ENCODE results near the gene PPP4R4. TPM values are rescaled to one million over a fixed set of nuclear protein-coding genes. Genes with fewer than 3 reads are reported as not detected.
"Not testable (repeated sequence)": the region's sequence is repeated elsewhere in the genome, so short reads cannot be mapped to it uniquely, and the experiment has no call there.

Gene PPP4R4
- total RNA-seq, 4 donors from 2014 or later = 0.24 to 4.4 (median 1.3) TPM

DNA sequence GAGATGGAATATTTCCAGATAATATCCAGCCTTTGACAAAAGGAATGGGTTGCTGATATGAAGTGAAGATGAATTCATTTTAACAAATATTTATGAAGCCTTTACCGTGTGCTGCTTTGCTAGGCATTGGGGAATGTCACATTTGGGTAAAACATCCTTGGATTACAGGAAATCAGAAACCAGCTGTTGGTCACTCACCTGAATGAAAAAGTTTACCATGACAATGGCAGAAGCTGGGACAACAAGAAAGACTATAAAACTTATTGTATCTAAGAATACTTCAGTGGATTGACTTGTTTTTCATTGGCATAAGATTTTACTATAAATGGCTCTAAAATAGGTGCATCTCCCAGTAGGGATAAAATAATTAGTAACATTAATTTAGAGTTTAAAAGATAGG lies 19.7 kb downstream of the PPP4R4 start:
- Histone ChIP-seq H3K4me3 (no peak overlapping the region), H3K27me3 (no peaks in the 10 kb centered on the region), H3K36me3 (no peaks in the 10 kb centered on the region), H3K9me3 (peaks cover 4% of the 10 kb centered on the region), H3K4me1 (no peaks in the 10 kb centered on the region), H3K27ac (no peak overlapping the region)
- no peak for DNase-seq (ENCODE audit: low spot score in 2 of 2)
- TF ChIP-seq, protein P1, sequence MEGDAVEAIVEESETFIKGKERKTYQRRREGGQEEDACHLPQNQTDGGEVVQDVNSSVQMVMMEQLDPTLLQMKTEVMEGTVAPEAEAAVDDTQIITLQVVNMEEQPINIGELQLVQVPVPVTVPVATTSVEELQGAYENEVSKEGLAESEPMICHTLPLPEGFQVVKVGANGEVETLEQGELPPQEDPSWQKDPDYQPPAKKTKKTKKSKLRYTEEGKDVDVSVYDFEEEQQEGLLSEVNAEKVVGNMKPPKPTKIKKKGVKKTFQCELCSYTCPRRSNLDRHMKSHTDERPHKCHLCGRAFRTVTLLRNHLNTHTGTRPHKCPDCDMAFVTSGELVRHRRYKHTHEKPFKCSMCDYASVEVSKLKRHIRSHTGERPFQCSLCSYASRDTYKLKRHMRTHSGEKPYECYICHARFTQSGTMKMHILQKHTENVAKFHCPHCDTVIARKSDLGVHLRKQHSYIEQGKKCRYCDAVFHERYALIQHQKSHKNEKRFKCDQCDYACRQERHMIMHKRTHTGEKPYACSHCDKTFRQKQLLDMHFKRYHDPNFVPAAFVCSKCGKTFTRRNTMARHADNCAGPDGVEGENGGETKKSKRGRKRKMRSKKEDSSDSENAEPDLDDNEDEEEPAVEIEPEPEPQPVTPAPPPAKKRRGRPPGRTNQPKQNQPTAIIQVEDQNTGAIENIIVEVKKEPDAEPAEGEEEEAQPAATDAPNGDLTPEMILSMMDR (IDR thresholded peaks at IDR 0.05) = no peak
- WGBS = 68% methylated on average over 1 of the region's 1 CpG

- H3K9me3 ChIP-seq = peaks cover 10% of the 10 kb centered on the region
These were observed 21.9 kb downstream of the PPP4R4 start for GRCh38 chr14:94196057-94196456.

DNA sequence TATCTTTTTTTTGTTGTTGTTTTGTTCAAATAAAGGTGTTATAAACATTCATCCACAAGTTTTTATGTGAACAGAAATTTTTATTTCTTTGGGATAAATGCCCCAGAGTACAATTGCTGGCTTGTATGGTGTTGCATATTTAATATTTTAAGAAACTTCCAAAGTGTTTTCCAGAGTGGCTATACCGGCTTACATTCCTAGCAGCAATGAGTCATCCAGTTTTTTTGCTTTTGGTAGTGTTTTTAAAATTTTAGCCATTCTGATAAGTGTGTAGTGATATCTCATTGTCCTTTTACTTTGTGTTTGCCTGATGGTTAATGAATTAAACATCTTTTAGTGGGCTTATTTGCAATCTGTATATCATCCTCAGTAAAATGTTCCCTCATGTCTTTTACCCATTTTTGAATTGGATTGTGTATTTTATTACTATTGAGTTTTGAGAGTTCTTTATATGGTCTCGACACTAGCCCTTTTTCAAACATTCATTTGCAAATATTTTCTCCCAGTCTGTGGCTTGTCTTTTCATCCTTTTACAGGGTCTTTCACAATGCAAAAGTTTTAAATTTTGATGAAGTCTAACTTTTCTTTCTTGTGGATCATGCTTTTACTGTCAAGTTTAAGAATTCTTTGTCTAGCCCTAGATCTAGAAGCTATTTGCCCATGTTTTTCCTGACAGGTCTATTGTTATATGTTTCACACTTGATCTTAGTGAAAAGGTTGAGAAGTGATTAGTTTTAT lies 29.5 kb downstream of the PPP4R4 start:
- TF ChIP-seq, protein P1 (IDR thresholded peaks at IDR 0.05) = no peak
- TF ChIP-seq POLR2A (IDR thresholded peaks at IDR 0.05) (no peak), EP300 (IDR thresholded peaks at IDR 0.05) (no peak), POLR2AphosphoS5 (IDR thresholded peaks at IDR 0.05) (no peak)
- H3K27ac ChIP-seq = no peak overlapping the region
- H3K36me3 ChIP-seq = no peaks in the 10 kb centered on the region
- no peaks in the 10 kb centered on the region for H3K27me3 ChIP-seq
- no peak overlapping the region for H3K4me3 ChIP-seq
- H3K4me1 ChIP-seq = no peaks in the 10 kb centered on the region
- peaks cover 6% of the 10 kb centered on the region for H3K9me3 ChIP-seq
- 61% methylated on average over 2 of the region's 2 CpGs for WGBS
- DNase-seq (ENCODE audit: low spot score in 2 of 2) = no peak

More at GRCh38 chr14:94196057-94196456, 21.9 kb downstream of the PPP4R4 start:
- 93% methylated on average over 2 of the region's 2 CpGs for WGBS
- Histone ChIP-seq H3K27ac (no peak overlapping the region), H3K4me3 (no peak overlapping the region), H3K27me3 (no peaks in the 10 kb centered on the region), H3K36me3 (no peaks in the 10 kb centered on the region), H3K4me1 (no peaks in the 10 kb centered on the region)
- no peak for DNase-seq (ENCODE audit: low spot score in 2 of 2)
- TF ChIP-seq POLR2AphosphoS5 (IDR thresholded peaks at IDR 0.05) (no peak), POLR2A (IDR thresholded peaks at IDR 0.05) (no peak), EP300 (IDR thresholded peaks at IDR 0.05) (no peak)
- TF ChIP-seq, protein P1 (IDR thresholded peaks at IDR 0.05) = no peak

GRCh38 chr14:94213021-94213420 lies 38.9 kb downstream of the PPP4R4 start:
- Histone ChIP-seq H3K27me3 (no peaks in the 10 kb centered on the region), H3K4me1 (no peaks in the 10 kb centered on the region), H3K9me3 (no peaks in the 10 kb centered on the region), H3K27ac (no peak overlapping the region), H3K4me3 (no peak overlapping the region), H3K36me3 (no peaks in the 10 kb centered on the region)
- 68% methylated on average over 1 of the region's 1 CpG for WGBS
- DNase-seq (ENCODE audit: low spot score in 2 of 2) = no peak
- TF ChIP-seq EP300 (IDR thresholded peaks at IDR 0.05) = no peak

DNA sequence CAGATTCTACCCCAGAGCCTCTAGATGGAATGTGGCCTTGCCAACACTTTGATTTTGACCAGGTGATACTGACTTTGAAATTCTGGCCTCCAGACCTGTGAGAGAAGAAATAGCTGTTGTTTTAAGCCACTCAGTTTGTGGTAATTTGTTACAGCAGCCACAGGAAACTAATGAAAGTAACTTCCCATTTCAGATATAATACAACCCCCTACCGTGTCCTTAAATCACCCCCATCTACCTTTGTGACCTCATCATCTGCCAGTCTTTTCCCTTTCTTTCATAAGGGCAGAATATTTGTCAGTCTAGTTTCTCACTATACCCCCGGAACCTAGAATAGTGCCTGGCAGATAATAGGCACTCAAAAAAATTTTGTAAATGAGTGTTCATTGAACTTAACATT lies 39.6 kb downstream of the PPP4R4 start:
- Histone ChIP-seq H3K36me3 (no peaks in the 10 kb centered on the region), H3K4me1 (no peaks in the 10 kb centered on the region), H3K27ac (no peak overlapping the region), H3K27me3 (no peaks in the 10 kb centered on the region), H3K4me3 (no peak overlapping the region), H3K9me3 (no peaks in the 10 kb centered on the region)
- 49% methylated on average over 2 of the region's 2 CpGs for WGBS
- DNase-seq (ENCODE audit: low spot score in 2 of 2) = no peak
- no peak for TF ChIP-seq POLR2AphosphoS5 (IDR thresholded peaks at IDR 0.05)
- no peak for TF ChIP-seq POLR2A (IDR thresholded peaks at IDR 0.05)
- no peak for TF ChIP-seq EP300 (IDR thresholded peaks at IDR 0.05)
- TF ChIP-seq, protein P1 (IDR thresholded peaks at IDR 0.05) = no peak

DNA sequence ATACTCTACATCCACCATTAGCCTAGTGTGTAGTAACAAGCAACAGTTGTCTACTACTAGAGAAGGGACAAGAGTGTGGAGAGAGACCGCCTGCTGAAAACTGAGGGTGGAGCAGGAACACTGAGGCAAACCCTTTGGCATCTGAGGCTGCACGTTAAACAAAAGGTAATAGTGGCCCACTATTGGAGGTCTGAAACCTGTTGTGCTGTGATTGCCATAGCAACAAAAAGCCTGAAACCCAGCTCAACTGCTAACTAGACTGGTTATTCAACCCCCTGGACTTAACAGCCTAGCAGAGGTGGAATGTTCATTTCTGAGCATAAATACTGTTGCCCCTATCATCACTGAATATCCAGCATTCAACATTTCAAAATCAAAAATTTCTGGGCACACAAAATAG lies 43.0 kb downstream of the PPP4R4 start:
- no peaks in the 10 kb centered on the region for H3K27me3 ChIP-seq
- DNase-seq (ENCODE audit: low spot score in 2 of 2) = no peak
- H3K4me3 ChIP-seq = no peak overlapping the region
- H3K36me3 ChIP-seq = no peaks in the 10 kb centered on the region
- TF ChIP-seq, protein P1 (IDR thresholded peaks at IDR 0.05) = no peak
- TF ChIP-seq EP300 (IDR thresholded peaks at IDR 0.05) = no peak
- no peak for TF ChIP-seq POLR2AphosphoS5 (IDR thresholded peaks at IDR 0.05)
- TF ChIP-seq POLR2A (IDR thresholded peaks at IDR 0.05) = no peak
- WGBS = 85% methylated on average over 2 of the region's 2 CpGs
- H3K9me3 ChIP-seq = no peaks in the 10 kb centered on the region
- H3K4me1 ChIP-seq = no peaks in the 10 kb centered on the region
- H3K27ac ChIP-seq = no peak overlapping the region

- H3K27me3 ChIP-seq; H3K4me1 ChIP-seq; H3K4me3 ChIP-seq; H3K27ac ChIP-seq; H3K36me3 ChIP-seq; DNase-seq (ENCODE audit: low spot score in 2 of 2); H3K9me3 ChIP-seq: not testable (repeated sequence)
- 85% methylated on average over 47 of the region's 47 CpGs for WGBS
These were observed 44.2 kb downstream of the PPP4R4 start for GRCh38 chr14:94218198-94218886.
